Frontal cortex (tissue), 4 donors: ENCODE results near the gene CFAP65. TPM values are rescaled to one million over a fixed set of nuclear protein-coding genes. Genes with fewer than 3 reads are reported as not detected.
A peak's percentile ranks its signal among the peaks of the same experiment; 100 is the strongest.

Source experiments
- DNase-seq, 2 donors: peaks; one replicate each; pipeline ENCODE4 v3.0.0; 2012; ENCODE audit warnings: low spot score in 2 of 2
- FAIRE-seq: peaks from 2 replicates; lab custom pipeline; 2012; peaks lifted over from hg19 to GRCh38; lab: Jason Lieb, UNC
- total RNA-seq: library from RNA; depleted of rRNA; stranded (reverse); fragments of >200 nt; gene quantifications from one replicate; pipeline ENCODE4 v1.2.3, GENCODE V29; 2014
- donor health status: control.
- donor health status: control.
- donor health status: control.

Gene CFAP65, protein sequence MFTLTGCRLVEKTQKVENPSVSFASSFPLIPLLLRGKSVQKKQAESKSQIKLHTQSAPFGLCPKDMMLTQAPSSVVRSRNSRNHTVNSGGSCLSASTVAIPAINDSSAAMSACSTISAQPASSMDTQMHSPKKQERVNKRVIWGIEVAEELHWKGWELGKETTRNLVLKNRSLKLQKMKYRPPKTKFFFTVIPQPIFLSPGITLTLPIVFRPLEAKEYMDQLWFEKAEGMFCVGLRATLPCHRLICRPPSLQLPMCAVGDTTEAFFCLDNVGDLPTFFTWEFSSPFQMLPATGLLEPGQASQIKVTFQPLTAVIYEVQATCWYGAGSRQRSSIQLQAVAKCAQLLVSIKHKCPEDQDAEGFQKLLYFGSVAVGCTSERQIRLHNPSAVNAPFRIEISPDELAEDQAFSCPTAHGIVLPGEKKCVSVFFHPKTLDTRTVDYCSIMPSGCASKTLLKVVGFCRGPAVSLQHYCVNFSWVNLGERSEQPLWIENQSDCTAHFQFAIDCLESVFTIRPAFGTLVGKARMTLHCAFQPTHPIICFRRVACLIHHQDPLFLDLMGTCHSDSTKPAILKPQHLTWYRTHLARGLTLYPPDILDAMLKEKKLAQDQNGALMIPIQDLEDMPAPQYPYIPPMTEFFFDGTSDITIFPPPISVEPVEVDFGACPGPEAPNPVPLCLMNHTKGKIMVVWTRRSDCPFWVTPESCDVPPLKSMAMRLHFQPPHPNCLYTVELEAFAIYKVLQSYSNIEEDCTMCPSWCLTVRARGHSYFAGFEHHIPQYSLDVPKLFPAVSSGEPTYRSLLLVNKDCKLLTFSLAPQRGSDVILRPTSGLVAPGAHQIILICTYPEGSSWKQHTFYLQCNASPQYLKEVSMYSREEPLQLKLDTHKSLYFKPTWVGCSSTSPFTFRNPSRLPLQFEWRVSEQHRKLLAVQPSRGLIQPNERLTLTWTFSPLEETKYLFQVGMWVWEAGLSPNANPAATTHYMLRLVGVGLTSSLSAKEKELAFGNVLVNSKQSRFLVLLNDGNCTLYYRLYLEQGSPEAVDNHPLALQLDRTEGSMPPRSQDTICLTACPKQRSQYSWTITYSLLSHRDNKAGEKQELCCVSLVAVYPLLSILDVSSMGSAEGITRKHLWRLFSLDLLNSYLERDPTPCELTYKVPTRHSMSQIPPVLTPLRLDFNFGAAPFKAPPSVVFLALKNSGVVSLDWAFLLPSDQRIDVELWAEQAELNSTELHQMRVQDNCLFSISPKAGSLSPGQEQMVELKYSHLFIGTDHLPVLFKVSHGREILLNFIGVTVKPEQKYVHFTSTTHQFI (N-terminal part only)
- 0.82 TPM for total RNA-seq

- FAIRE-seq (no peak), DNase-seq (peak in 1 of 2 donors; percentile 55)
Measured at GRCh38 chr2:219041252-219041651, at the start of gene CFAP65. Gene CFAP65 (minus strand): TSS chr2:219041516. CDS start chr2:219039048, 2,468 bp downstream.

DNA sequence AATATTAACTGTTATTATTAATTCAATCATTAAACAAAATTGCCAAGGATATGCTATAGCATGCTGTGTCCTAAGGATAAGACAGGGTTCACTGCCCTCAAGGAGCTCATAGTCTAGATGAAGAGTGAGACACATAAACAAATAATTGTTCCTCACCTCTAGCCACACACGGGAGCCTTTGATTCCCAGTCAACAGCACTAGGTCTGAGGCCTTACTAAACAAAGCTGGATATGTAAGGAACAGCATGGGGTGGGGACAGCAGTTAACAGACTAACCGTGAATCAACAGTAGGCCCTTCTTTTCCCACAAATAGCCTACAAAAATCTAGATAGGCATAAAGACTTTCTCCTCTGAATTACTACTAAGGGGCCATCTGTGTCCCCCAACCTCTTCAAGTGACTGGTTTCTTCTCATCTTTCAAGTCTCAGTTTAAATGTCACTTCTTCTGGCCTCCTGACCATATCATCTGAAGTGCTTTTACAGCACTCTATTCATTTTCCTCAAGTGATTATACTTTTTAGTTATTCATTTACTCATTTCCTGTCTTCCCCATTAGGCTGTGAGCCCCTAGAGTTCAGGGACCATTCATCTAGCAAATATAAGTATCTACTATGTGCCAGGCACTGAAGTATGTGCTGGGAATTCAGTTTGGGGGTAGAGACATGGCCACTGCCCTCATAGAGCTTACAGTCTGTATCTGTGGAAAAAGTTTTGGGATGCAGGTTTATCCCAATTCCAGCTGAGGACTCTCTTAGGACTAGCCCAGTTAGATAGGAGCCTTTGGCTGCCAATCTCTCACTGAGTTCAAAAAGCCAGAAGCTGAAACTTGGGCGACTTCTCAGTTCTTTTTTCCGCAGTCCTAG lies 49.4 kb upstream of the CFAP65 start:
- DNase-seq (no peak), FAIRE-seq (no peak)

GRCh38 chr2:219089330-219089729 lies 48.0 kb upstream of the CFAP65 start:
- no peak for FAIRE-seq

DNA sequence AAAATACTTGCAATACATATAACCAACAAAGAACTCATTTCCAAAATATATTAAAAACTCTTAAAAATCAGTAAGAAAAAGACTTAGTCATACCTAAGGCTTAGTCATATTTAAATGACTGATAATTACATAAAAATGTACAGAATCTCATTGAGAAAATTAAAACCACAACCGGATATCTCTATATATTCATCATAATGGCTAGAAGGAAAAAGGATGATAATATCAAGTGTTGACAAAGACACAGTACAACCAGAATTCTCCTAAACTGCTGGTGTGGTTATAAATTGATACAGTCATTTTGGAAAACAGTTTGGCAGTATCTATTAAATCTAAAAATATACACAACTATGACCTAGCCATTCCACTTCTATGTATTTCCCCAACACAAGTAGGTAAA lies 46.5 kb upstream of the CFAP65 start:
- DNase-seq: no peak
- no peak for FAIRE-seq

More at GRCh38 chr2:219089330-219089729, 48.0 kb upstream of the CFAP65 start:
- DNase-seq: no peak

GRCh38 chr2:219087361-219087760 lies 46.0 kb upstream of the CFAP65 start:
- no peak for FAIRE-seq
- DNase-seq: no peak

DNA sequence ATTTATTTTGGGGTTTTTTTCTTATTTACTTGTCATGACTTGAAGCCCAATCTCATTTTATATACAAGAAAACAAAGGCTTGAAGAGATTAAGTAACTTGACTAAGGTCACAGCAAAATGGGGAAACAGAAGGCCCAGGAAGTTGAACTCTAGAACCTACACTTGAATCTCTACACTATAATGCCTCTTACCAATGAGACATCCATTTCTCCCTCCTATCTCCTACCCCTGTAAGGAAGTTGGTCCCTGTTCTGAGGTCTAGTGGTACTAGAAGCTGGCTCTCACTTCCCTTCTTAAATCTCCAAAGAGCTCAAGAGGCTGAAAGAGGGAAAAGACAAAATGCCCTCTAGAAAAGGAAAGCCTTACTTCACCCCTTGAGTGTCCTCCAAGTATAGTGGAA lies 44.9 kb upstream of the CFAP65 start:
- no peak for FAIRE-seq

DNA sequence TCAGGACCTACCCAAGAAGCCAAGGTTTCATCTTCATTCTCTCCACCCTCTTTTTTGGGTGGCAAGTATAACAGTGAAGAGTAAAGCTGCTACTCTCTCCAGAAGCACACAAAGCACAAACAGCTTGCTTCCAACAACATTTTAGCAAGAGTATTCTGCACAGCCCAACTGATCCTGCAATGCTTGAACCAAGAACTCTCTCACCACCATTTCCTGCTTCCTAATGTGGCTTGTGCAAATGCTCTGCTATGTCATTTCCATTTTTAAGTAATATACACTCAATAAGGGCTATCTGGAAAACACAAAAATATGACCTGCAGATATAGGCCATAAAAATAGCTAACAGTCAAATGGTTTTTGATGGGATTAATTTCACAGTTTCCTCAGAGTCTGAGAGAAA lies 43.5 kb upstream of the CFAP65 start:
- DNase-seq (no peak), FAIRE-seq (no peak)

More for the DNA sequence above, 44.9 kb upstream of the CFAP65 start:
- DNase-seq: no peak

DNA sequence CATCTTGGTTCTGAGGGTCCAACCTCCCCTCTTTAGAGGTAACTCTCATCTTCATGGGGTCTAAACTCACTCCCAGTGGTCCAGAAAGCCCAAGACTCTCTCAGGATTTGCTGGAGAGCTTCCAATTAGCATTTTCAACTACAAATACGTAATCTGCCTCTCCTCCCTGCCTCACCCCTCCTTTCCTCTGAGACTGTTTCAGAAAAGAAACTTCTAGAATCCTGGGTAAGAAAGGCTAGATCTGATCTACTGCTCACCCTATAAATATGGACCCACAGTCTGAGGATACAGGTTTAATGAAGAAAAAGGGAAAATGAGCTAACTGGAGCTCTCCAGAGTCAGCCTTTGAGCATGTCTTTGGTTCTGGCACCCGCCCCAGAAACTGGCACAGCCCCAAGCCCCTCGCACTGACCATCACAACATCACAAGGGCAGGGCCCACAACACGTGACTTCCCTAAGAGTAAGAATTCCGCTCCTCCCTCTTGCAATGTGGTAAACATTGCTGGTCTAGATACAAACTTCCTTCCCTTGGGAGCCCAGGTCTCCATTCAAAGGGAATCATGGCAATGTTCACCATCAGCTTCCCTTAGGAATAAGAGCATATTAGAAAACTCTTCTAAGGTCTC lies 41.1 kb upstream of the CFAP65 start:
- DNase-seq: no peak
- FAIRE-seq: no peak

GRCh38 chr2:219081701-219082331 lies 40.5 kb upstream of the CFAP65 start:
- DNase-seq (no peak), FAIRE-seq (no peak)

DNA sequence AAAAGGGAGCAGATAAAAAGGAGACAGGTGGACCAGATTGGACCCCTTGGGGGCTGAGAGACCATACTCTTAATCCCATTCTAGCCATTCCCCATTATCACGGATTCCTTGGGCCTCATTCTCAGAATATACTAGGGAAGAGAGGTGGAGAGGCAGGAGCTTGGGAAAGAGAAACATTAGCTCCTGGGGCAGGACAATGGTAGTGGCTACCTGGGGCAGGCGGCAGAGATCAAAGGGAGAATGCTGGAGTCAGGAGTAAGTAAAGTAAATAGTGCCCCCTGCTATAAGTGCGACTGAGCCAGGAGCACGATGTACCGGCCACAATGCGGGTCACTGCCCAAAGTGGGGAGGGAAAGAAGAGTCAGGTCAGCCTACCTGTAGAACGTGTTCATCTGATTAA lies 39.8 kb upstream of the CFAP65 start:
- DNase-seq (no peak), FAIRE-seq (no peak)

DNA sequence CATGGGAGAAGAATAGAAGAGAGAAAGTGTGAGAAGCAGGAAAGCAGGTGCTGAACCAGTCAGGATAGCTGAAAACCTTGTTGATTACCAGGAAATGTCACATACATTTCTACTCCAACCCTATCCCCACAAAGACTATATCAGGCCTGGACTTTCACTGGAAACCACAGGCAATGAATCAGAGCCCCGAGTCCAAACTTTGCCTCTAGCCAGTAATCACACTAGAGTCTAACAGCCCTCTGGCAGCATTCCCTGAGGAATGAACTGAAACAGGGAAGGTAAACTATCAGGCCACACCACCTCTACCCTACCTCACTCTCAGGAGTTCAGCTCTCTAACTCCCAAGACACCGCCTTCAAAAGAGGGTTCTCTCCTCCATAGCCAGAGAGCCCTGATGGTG lies 38.1 kb upstream of the CFAP65 start:
- FAIRE-seq (no peak), DNase-seq (no peak)

DNA sequence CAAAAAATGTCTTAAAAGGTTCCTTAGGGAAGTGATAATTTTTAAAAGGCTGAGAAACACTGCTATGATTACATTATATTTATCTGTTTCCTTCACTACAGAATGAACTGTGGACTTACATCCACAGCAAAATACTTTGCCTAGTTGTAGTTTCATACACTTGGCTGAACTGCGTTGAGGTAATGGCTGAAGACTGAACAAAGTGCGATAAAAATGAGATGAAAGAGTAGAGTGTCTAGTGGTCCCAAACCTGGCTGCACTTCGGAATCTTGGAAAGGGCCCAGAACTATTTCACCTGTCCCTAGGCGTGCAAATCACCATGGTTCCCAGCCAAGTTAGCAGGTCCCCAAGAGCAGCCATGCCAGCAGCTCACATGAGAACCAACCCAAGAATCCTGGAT lies 37.6 kb upstream of the CFAP65 start:
- FAIRE-seq: no peak
- DNase-seq: no peak

DNA sequence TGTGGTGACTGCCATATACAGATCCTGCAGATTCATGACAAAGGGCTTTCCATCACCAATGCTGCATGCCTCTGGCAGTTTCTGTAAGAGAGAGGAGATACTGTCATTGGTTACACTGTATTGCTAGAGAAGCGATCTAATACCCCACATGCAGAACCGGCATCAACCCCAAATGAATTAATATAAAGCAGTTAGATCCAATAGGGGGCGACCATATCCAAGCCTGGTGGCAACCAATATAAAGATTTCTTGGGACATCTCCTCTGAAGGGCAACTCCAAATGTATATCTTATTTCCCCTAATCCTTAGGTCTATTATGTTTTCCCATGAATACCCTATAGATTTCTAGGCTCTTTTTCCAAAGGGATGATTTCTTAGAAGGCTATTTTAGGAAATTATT lies 36.8 kb upstream of the CFAP65 start:
- DNase-seq: no peak
- FAIRE-seq: no peak

DNA sequence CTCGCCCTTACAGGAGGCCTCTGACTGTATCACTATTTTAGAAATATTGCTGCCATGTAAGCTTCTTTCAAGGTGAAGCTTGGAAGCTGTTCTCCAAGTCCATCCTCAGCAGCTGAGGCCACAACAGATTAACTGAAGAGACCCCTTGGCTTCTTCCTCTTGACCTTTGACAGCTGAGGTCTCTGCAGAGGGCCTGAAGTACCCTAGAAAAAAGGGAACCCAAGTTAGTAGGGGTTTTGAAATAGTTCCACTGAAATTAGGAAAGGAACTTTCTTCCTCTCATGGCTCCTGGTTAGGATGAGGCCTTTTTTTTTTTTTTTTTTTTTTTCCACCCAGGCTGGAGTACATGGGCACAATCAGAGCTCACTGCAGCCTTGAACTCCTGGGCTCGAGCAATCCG lies 34.9 kb upstream of the CFAP65 start:
- DNase-seq (no peak), FAIRE-seq (no peak)

DNA sequence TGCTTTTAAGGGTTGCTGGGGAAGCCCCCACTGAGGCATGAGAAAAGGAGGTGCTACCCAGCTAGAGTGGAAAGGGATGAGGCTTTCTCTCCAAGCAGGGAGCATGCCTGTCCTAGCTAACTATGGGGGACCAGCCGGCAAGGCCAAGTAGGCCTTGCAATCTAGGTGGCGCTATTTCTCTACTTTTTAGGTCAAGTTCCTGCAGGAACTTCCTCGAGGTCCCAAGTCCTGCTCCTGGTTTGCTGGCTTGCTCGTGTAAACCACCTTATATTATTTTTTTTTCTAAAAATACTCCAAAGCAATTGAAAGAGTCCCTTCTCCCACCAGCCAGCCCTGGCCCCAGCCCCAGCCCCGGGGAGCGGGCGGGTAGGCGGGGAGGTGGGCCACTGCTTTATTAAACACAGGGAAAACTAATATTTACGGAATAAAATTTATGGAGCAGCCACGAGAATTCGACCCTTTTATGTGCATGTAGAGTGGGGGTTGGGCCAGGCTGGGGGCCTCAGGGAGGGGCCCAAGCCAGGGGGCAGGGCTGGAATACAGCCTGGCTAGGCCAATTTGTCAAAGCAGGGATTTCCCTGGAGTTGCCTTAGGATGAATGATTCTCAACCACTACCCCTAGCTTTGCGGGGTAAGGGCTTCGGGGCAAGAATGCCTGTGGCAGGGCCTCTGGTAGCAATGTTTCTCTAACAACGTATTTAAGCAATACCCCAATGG lies 32.3 kb upstream of the CFAP65 start:
- DNase-seq (no peak), FAIRE-seq (no peak)

GRCh38 chr2:219072741-219073250 lies 31.5 kb upstream of the CFAP65 start:
- FAIRE-seq (no peak), DNase-seq (no peak)

DNA sequence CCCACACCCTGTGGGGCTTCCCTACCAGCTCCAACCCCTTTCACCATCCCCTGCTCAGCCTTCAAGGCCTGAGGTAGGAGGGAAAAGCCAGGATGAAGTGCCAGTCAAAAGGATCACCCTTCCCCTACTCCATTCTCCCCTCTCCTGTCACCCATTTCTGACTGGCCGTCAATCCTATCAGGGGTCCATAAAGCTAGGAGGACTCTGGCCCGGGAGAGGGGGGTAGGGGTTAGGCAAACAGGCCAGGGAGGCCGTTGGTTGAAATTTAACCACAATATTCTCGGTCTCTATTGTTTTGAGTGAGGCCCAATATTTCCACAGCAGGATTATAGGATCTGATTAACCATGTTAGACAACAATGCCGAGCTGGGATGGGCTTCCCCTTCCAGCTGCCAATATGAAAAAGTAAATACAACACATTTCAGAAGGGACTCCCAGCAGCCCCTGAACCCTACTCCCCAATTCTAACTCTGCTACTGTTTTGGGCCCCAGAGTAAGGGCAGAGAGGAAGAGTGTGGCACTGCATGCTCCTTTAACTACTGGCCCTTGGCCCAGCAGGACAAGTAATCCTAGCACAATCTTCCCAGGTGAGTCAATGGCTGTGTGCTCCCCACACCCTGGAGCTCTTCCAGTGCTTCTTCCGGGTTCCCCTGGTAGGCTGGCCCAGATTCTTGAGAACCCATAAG lies 30.0 kb upstream of the CFAP65 start:
- no peak for FAIRE-seq
- DNase-seq: no peak
